Caki2 (cell line): ENCODE measurements around the gene KARS1. TPM values are rescaled to one million over a fixed set of nuclear protein-coding genes. Genes with fewer than 3 reads are reported as not detected.
"Not testable (repeated sequence)": the region's sequence is repeated elsewhere in the genome, so short reads cannot be mapped to it uniquely, and the experiment has no call there.

Experiments used
- DNase-seq: peaks from one replicate; pipeline ENCODE4 v3.0.0-alpha.2; 2015; ENCODE audit warnings: low read depth
- in situ Hi-C: cut with HindIII; loops from 2 replicates; pipeline ENCODE4 v1.10.0; 2016; ENCODE audit warnings: low sequenced_read_pairs, low pct_unique_long_range_greater_than_20kb, mixed read lengths
- total RNA-seq: library from RNA; depleted of rRNA; stranded (reverse); fragments of >200 nt; shearing (Covaris generic); gene quantifications from 2 replicates; pipeline ENCODE4 v1.2.3, GENCODE V29; 2014; ENCODE audit warnings: low replicate concordance; rRNA removed

The KARS1 gene
- total RNA-seq, 1 experiment from 2014 or later = 178 TPM

DNA sequence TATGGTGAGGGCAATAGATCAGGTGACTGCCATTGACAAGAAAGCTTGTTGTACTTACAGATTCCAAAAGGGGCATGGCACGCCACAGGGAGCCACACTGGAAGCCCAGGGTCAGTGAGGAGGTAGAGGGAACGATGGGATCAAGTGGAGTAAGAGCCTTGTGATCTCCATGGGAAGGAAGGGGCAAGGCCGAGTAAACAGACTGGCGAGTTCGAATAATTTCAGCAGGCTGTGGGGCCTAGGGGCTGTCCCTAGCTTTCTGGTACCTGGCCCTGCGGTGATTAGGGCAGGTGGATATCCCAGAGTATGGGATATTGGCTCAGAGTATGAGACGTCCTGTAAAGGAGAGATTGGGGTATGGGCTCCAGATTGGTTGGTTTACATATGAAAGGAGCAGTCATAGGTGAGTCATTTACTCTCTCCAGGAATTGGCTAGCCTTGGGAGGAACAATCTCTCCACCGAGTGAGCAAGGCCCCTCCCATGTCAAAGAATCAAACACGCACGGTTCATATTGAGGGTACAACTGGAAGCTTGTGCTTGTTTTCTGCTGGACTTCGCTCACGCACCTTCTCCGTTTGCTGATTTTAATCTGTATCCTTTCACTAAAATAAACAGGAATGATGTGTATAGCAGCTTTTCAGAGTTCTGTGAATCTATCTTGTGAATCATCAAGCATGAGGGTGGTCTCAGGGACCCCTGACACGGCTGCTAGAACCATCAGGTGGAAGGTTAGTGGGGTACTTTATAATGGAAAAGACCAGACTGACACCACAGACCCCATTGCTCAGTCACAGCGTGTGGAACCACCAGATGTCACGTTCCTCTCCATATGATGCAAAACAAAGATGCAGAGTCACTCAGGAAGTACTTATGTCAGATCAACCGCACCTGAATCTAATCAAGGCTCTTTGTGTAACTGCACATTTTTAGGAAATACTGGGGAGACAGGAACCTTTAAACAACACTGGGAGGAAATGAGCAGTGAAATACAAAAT, 53.3 kb downstream of the KARS1 start:
- in situ Hi-C loops = no loop called here
- DNase-seq = peak; percentile 44

DNA sequence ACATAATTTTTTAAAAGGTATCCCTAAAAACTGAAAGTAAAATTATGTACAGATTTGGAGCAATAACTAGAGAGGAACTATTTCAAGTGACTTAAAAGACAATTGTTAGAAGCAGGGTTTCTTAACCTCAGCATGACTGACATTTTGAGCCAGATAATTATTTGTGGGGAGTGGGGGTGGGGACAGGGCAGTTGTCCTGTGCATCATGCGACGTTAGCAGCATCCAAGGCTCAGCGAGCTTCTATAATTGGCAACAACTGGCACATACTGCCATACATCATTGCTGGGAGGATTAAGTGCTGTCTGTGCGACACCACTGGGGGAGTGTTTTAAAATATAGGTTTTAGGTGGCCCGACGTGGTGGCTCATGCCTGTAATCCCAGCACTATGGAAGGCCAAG, 54.2 kb downstream of the KARS1 start:
- in situ Hi-C loops = no loop called here
- DNase-seq = no peak

DNA sequence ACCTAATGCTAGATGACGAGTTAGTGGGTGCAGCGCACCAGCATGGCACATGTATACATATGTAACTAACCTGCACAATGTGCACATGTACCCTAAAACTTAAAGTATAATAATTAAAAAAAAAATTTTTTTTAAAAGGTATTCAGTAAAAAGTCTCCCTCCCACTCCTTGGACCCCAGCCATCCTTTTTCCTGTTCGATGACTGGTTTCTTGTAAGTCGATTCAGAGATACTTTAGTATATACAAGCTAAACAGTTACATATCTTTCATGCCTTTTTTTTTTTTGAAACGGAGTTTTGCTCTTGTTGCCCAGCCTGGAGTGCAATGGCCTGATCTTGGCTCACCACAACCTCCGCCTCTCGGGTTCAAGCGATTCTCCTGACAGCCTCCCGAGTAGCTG, 55.5 kb downstream of the KARS1 start:
- in situ Hi-C loops, DNase-seq: not testable (repeated sequence)

DNA sequence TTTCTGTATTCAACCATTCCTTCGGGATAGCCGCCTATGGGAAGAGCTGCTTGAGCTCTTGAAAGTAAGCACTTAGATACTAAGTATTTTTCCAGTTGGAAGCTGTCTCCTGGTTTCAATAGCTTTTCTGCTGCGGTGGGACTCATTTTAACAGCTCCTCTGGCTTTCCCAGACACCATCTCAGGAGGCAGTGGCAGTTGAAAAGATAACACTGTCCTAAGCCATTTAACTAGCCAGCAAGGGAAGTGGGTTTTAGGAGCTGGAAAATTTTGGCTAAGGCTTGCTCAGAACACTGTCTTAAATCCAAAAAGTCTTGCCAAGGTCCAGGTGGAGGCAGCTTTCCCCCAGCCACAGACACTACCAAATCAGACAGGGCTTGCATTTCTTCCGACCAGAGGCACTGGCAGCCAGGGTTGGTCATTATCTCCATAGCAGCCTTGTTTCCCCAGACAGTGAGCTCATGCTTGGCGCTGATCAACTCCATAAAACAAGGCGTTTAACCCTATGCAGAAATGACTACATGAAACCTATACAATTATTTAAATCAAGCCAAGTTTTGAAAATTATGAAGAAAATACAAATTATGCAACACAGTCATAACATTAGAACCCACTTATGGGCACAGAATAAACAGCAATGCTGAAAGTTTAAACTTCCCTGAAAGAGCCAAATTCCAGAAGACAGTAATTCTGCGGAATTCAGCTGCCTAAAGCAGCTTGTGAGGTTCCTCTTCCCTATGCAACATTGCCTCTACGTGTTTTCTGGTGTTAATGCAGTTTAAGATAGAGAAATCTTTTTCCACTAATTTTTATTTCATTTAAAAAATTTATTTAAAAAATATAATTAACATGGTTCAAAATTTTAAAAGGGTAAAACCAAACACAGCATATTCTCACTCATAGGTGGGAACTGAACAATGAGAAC, 56.3 kb downstream of the KARS1 start:
- in situ Hi-C loops = no loop called here
- DNase-seq = no peak

DNA sequence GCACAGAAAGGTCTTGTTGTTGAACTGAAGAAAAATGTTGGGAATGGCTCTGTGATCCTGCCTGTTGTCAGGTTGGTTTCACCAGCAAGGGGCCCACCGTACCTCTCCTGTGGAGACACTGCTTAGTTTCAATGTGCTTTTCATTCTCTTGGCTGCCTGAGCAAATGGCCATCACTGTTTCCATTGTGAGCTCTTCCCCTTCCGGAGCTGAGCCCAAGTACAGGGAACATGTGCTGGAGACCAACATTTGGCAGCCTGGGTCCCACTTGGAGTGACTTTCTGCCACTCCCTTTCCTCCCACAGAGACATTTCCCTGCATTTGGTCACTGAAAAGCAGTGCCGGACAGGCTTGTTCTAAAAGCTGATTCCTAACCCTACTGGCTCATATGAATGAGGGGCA, 58.2 kb downstream of the KARS1 start:
- in situ Hi-C loops = no loop called here
- DNase-seq = no peak

DNA sequence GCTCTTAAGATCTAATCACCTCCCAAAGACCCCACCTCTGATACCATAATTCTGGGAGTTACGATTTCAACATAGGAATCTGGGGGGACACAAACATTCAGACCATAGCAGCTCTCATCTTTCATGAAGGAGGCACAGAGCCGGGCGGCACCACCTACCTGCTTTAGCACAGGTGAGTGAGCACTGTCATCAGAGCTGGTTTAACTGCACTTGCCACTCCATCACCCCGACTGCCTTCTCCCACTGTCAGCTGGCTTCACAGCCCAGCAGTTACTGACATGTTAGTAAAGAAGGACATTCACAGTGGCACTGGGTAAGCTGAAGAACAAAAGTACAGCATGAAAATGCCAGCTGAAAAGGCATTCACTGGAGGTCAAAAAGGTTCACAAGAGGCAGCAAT, 58.7 kb downstream of the KARS1 start:
- no peak for DNase-seq
- in situ Hi-C loops = no loop called here

DNA sequence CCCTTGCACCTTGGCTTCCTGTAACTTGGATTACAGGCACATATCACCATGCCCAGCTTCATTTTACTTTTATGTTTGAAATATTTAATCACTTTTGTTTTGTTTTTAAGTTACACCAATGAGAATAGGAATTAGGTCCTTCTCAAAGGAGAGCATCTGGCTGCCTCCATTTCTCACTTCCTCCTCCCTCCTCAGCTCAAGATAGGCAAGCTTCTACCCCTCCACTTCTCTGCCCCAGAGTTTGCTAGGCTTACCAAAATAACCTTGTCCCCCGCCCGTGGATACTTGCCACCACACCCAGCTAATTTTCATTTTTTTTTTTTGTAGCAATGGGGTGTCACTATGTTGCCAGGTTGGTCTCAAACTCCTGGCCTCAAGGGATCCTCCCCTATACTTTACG, 63.4 kb downstream of the KARS1 start:
- in situ Hi-C loops = no loop called here

DNA sequence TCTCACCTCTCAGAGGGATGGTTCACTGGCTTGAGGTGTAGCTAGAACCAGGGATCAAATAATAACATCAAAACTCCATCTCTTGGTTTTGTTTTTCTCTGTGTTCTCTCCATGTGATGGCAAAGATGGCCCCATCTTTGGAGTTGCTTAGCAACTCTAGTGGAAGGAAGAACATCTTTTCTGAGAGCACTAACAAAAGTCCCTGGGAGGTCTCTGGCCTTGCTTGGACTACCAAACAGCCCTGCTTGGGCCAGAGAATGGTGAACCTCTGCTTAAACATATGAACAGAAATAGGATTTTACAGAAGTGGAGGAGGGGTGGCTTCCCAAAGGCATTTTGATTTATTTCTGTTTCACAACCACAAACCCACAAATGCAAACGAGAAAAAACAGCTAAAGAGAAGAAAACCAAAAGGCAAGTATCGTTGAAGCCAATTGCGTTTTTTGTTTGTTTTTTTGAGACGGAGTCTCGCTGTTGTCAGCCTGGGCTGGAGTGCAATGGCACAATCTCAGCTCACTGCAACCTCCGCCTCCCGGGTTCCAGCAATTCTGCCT, 68.1 kb downstream of the KARS1 start:
- in situ Hi-C loops = no loop called here
- DNase-seq = no peak

More for the DNA sequence above, 63.4 kb downstream of the KARS1 start:
- DNase-seq = no peak

DNA sequence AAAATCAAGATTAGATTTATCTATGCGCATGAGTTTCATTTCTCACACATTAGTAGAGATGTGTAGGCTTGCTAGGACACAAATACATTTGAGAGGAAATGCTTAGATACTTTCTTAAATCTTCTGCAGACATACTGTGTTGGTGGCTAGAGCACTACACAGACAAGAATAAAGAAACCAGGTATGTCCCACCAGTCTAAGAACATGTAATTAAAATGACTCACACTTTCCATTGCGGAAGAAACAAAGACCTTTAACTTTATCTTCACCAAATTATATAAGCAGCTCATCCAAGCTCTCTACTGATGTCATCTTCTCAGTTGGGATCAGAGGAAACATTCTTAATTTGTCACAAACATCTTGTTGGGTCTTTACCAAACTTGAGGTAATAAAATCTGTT, 68.7 kb downstream of the KARS1 start:
- no peak for DNase-seq
- in situ Hi-C loops = no loop called here

DNA sequence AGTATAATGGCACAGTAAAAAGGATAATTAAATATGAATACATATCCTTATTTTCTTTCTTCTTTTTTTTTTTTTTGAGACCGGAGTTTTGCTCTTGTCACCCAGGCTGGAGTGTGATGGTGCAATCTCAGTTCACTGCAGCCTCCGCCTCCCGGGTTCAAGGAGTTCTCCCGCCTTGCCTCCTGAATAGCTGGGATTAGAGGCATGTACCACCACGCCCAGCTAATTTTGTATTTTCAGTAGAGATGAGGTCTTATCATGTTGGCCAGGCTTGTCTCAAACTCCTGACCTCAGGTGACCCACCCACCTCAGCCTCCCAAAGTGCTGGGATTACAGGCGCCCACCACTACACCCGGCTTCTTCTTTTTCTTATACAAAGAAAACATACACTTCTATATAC, 69.3 kb downstream of the KARS1 start:
- no peak for DNase-seq
- in situ Hi-C loops = no loop called here

Other genes starting within 250 kb of the KARS1 start
- 34.9 and 64.6 TPM in 2 replicates for gene CFDP1, start 214.2 kb downstream of the KARS1 start, total RNA-seq
- 14.9 and 22.5 TPM in 2 replicates for gene TMEM170A, start 183.0 kb downstream of the KARS1 start, total RNA-seq
- under 0.01 and 0.03 TPM in 2 replicates for gene CHST6, start 152.2 kb downstream of the KARS1 start, total RNA-seq
- gene CHST5, start 111.6 kb downstream of the KARS1 start, total RNA-seq = not detected in 2 replicates
- gene TMEM231, start 91.4 kb downstream of the KARS1 start, total RNA-seq = 23.9 and 24.8 TPM in 2 replicates
- gene GABARAPL2, start 81.3 kb downstream of the KARS1 start, total RNA-seq = 16.3 and 36.3 TPM in 2 replicates
- 47.3 and 56.2 TPM in 2 replicates for gene ADAT1, start 24.4 kb downstream of the KARS1 start, total RNA-seq
- gene TERF2IP, start 108 bp upstream of the KARS1 start, total RNA-seq = 9.8 and 16.8 TPM in 2 replicates
- gene CPHXL2, start 29.3 kb upstream of the KARS1 start, total RNA-seq = not detected in 2 replicates
- gene DUXB, start 53.8 kb upstream of the KARS1 start, total RNA-seq = not detected in 2 replicates
- gene CPHXL, start 78.8 kb upstream of the KARS1 start, total RNA-seq = not detected in 2 replicates